Effector memory CD8-positive, alpha-beta T cell (primary cell): ENCODE data around the gene SMYD3.
"Not testable (repeated sequence)": the region's sequence is repeated elsewhere in the genome, so short reads cannot be mapped to it uniquely, and the experiment has no call there.

Source experiments
- ATAC-seq: fragments of 150-1000 bp; cut with Tn5 transposase; replicated peaks from 2 replicates; pipeline ENCODE4 v1.10.0; 2021; ENCODE audit warnings: mild to moderate bottlenecking, moderate library complexity
- DNase-seq, 3 experiments: peaks; one replicate each; pipeline ENCODE4 v3.0.0; 2021
- H3K27ac Mint-ChIP-seq, 2 donors: one replicate each; pipeline ENCODE4 v1.8.0; 2022; ENCODE audit warnings: mild to moderate bottlenecking in 2 of 2, mixed read lengths in 2 of 2, moderate library complexity in 2 of 2
- H3K27me3 Mint-ChIP-seq, 2 donors: one replicate each; pipeline ENCODE4 v1.8.0; 2022; ENCODE audit warnings: mixed read lengths in 2 of 2
- H3K36me3 Mint-ChIP-seq: one replicate; pipeline ENCODE4 v1.8.0; 2022; ENCODE audit warnings: mild to moderate bottlenecking, moderate library complexity, mixed read lengths; ENCODE audit not compliant: insufficient read depth
- H3K4me1 Mint-ChIP-seq, 2 donors: one replicate each; pipeline ENCODE4 v1.8.0; 2022; ENCODE audit warnings: low read depth in 2 of 2, mixed read lengths in 2 of 2
- H3K4me3 Mint-ChIP-seq, 2 donors: one replicate each; pipeline ENCODE4 v1.8.0; 2022; ENCODE audit warnings: mild to moderate bottlenecking in 2 of 2, mixed read lengths in 2 of 2, moderate library complexity in 2 of 2
- H3K9me3 Mint-ChIP-seq, 2 donors: one replicate each; pipeline ENCODE4 v1.8.0; 2022; ENCODE audit warnings: mixed read lengths in 2 of 2

SMYD3 gene

DNA sequence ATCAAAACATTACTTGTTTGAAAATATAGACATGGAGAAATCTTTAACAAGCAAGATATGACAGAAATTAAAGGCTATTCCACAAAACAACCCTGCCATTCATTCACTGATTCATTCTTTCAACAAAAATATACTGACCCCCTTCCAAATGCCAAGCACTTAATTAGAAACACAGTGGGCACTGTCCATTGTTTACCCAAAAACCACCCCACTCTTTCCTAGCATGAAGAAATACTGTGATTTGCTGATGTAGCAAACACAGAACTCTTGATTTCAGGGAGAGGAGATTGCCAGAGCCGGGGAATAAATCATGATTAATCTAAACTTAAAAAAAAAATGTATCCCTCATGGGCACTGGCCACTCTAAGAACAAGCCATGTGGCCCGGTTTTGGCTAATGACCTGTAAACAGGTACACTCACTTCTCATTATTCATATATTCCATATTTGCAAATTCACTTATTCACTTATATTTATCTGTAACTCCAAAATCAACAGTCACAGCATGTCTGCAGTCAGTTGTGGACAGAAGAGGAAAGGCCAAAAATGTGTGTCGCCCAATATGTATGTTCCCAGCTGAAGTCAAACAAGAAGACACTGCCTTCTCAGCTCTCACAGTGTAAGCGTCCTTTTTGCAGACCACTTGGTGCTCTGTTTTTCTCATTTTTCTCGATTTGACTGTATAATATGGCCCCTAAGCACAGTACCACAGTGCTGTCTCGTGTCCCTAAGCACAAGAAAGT lies 133.1 kb downstream of the SMYD3 start:
- ATAC-seq: no peak
- Mint-ChIP-seq H3K36me3 (no peaks in the 10 kb centered on the region), H3K4me3 (no peak overlapping the region), H3K4me1 (peaks cover 3 to 5% of the 10 kb centered on the region in 2 donors), H3K9me3 (no peaks in the 10 kb centered on the region), H3K27me3 (no peaks in the 10 kb centered on the region), H3K27ac (no peak overlapping the region)
- no peak for DNase-seq

DNA sequence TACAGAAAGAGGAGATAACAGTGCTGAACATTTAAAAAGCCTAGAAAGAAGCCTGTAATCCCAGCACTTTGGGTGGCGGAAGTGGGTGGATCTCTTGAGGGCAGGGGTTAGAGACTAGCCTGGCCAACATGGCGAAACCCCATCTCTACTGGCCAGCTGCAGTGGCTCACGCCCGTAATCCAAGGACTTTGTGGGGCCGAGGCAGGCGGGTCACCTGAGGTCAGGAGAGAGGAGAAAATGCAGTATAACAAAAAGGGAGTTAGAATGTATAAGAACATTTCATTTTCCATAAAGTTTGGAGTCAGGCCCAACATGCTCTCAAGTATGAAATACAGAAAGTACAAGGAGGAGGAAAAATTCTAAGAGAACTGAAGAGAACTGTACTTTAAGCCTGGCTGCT lies 134.5 kb downstream of the SMYD3 start:
- H3K27me3 Mint-ChIP-seq: no peaks in the 10 kb centered on the region
- no peak for ATAC-seq
- no peaks in the 10 kb centered on the region for H3K9me3 Mint-ChIP-seq
- no peak for DNase-seq
- no peak overlapping the region for H3K4me3 Mint-ChIP-seq
- no peak overlapping the region for H3K27ac Mint-ChIP-seq
- no peaks in the 10 kb centered on the region for H3K36me3 Mint-ChIP-seq
- H3K4me1 Mint-ChIP-seq: peaks cover 3 to 5% of the 10 kb centered on the region in 2 donors

DNA sequence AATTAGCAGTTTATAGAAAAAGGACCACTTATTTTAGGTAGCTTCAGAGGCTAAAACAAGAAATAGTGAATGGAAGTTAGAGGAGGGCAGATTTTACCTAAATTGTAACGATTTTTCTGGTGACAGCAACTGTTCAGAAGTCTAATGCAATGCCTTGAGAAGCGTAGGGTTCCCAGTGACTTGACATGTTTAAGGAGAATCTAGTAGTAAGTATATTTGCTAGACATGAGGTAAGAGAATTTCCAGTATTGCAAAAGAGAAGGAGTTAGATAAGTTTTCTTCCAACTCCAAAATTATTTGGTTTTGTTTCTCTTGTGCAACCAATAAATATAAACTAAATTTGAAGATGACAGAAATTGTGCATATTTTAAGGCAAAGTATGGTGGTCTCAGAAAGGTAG lies 140.0 kb downstream of the SMYD3 start:
- ATAC-seq (no peak), DNase-seq (no peak)
- Mint-ChIP-seq H3K27ac (no peak overlapping the region), H3K27me3 (no peaks in the 10 kb centered on the region), H3K9me3 (no peaks in the 10 kb centered on the region), H3K4me1 (peaks cover 6 to 10% of the 10 kb centered on the region in 2 donors), H3K4me3 (no peak overlapping the region), H3K36me3 (no peaks in the 10 kb centered on the region)

DNA sequence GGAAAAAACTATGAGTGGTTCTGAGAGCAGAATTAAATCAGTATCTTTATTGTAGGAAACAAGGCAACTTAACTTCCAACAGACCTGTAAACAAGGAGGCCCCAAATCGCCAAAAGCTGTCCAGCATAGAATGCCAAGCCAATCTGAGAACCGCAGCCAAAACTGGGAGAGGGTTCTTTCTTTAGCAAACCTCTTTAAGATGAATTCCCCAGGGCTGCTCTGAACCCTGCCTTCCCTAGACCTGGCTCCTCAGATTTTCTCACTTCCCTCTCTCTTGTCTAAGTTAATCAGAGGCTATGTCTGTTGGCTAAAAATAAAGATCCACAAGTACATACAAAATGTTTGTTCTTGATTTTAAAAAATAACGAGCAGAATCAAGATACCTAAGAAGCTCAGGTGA lies 141.4 kb downstream of the SMYD3 start:
- Mint-ChIP-seq H3K9me3 (no peaks in the 10 kb centered on the region), H3K4me3 (no peak overlapping the region), H3K4me1 (peaks cover 8 to 12% of the 10 kb centered on the region in 2 donors), H3K36me3 (no peaks in the 10 kb centered on the region), H3K27me3 (no peaks in the 10 kb centered on the region), H3K27ac (no peak overlapping the region)
- no peak for ATAC-seq
- DNase-seq: no peak

DNA sequence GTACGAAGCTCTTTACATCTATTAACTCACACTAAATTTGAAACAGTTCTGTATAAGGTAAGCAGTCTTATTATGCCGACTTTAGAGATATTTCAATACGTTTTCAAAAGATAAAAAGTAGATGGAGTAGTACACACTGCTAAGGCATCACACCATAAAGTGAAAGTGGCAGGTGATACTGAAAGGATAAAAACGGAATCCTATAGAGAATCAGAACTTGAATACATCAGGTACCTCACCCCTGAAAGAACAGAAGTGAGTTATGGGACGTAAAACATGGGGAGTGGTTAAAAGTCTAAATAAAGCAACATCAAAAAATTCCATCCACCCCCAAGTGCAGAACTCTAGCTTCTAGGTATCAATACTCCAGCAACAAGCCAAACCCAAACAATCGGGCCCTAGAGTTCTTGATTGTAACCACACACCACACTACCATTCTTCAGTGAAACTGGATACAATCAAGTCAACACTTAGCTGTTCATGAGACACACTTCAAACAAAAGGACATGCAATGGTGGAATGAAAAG lies 142.6 kb downstream of the SMYD3 start:
- no peaks in the 10 kb centered on the region for H3K9me3 Mint-ChIP-seq
- H3K4me3 Mint-ChIP-seq: no peak overlapping the region
- H3K4me1 Mint-ChIP-seq: peaks cover 11 to 18% of the 10 kb centered on the region in 2 donors
- no peak overlapping the region for H3K27ac Mint-ChIP-seq
- ATAC-seq (no peak), DNase-seq (no peak)
- H3K36me3 Mint-ChIP-seq: no peaks in the 10 kb centered on the region
- no peaks in the 10 kb centered on the region for H3K27me3 Mint-ChIP-seq

DNA sequence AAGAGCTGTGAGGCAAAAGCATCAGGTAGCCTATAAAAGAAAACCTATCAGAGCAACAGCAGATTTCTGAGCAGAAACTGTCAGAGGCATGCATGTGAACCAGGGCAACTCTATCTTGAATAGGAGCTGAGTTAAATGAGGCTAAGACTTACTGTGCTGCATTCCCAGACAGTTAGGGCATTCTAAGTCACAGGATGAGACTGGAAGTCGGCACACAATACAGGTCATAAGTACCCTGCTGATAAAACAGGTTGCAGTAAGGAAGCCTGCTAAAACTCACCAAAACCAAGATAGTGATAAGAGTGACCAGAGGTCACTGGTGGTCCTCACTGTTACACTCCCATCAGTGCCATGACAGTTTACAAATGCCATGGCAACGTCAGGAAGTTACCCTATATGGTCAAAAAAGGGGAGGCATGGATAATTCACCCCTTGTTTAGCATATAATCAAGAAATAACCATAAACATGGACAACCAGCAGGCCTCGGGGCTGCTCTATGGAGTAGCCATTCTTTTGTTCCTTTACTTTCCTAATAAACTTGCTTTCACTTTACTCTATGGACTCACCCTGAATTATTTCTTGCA lies 150.0 kb downstream of the SMYD3 start:
- H3K36me3 Mint-ChIP-seq: not testable (repeated sequence)

DNA sequence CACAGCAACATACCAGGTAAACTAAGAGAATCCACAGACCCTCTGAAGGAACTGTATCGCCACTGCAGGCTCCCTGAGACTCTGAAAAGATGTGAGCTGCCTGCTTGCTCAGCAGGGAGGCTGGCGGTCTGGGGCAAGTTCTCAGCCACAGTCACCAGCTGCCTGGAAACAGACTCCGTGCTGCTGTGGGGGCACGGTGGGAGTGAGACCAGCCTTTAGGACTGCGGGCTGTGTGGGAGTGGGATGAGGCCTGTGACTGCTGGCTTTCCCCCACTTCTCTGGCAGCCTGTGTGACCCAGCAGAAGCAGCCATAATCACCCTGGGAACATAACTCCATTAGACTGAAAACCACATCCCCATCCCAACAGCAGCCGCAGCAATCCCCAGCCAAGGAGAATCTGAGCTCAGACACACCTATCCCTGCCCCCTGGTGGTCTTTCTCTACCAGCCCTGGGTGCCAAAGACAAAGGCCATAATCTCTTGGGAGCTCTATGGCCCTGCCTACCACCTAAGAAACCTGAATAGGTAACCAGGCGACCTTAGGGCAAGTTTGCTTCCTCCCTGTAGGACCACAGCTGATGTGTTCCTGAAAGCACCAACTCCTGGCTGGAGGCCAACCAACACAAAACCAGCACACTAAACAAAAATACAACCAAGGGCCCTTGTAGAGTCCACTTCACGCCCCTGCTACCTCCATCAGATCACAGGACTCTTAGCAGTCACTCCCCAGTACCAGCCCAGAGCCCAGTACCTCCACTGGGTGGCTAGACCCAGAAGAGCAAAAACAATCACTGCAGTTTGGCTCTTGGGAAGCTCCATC lies 151.5 kb downstream of the SMYD3 start:
- DNase-seq (no peak), ATAC-seq (no peak)
- no peak overlapping the region for H3K27ac Mint-ChIP-seq
- no peaks in the 10 kb centered on the region for H3K27me3 Mint-ChIP-seq
- H3K36me3 Mint-ChIP-seq: peaks cover 3% of the 10 kb centered on the region
- H3K9me3 Mint-ChIP-seq: peaks cover 0 to 6% of the 10 kb centered on the region in 2 donors
- H3K4me1 Mint-ChIP-seq: peaks cover 12 to 21% of the 10 kb centered on the region in 2 donors
- no peak overlapping the region for H3K4me3 Mint-ChIP-seq

More for the DNA sequence above, 150.0 kb downstream of the SMYD3 start:
- not testable (repeated sequence) for ATAC-seq, H3K9me3 Mint-ChIP-seq, DNase-seq, H3K27me3 Mint-ChIP-seq, H3K27ac Mint-ChIP-seq, H3K4me3 Mint-ChIP-seq
- H3K4me1 Mint-ChIP-seq: peaks cover 15 to 24% of the 10 kb centered on the region in 2 donors

DNA sequence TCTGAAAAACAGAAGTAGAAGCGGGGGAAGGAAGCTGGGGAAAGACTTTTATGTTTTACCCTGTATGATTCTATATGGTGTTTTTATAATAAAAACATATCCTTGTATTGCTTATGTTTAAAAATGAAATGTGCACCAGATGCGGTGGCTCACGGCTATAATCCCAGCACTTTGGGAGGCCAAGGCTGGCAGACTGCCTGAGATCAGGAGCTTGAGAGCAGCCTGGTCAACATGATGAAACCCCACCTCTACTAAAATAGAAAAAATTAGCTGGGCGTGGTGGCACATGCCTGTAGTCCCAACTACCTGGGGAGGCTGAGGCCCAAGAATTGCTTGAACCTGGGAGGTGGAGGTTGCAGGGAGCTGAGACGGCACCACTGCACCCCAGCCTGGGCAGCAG lies 155.4 kb downstream of the SMYD3 start:
- H3K27me3 Mint-ChIP-seq: no peaks in the 10 kb centered on the region
- H3K27ac Mint-ChIP-seq: no peak overlapping the region
- no peak for DNase-seq
- H3K9me3 Mint-ChIP-seq: no peaks in the 10 kb centered on the region
- no peak overlapping the region for H3K4me3 Mint-ChIP-seq
- H3K4me1 Mint-ChIP-seq: peaks cover 6 to 8% of the 10 kb centered on the region in 2 donors
- ATAC-seq: no peak
- H3K36me3 Mint-ChIP-seq: peaks cover 3% of the 10 kb centered on the region

DNA sequence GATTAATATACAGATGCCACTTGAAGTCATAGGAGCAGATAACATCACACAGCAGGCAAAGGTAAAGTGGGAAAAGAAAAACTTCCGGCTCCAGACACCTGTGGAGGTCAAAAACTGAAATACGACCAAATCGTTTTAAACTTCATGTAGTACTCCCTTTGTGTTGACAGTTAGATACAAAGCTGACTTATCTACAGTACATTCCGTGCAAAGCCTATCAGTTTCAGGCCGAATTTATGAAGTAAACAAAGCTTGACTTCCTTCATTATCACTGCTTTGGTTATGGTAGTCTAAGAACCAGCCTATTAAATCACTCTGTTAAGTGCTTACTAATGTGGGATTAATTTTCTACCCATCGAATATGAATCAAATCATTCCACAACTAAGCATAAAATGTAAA lies 156.3 kb downstream of the SMYD3 start:
- H3K36me3 Mint-ChIP-seq: peaks cover 3% of the 10 kb centered on the region
- DNase-seq (no peak), ATAC-seq (no peak)
- no peaks in the 10 kb centered on the region for H3K27me3 Mint-ChIP-seq
- no peak overlapping the region for H3K27ac Mint-ChIP-seq
- no peak overlapping the region for H3K4me3 Mint-ChIP-seq
- H3K9me3 Mint-ChIP-seq: no peaks in the 10 kb centered on the region
- peaks cover 0 to 2% of the 10 kb centered on the region in 2 donors for H3K4me1 Mint-ChIP-seq

DNA sequence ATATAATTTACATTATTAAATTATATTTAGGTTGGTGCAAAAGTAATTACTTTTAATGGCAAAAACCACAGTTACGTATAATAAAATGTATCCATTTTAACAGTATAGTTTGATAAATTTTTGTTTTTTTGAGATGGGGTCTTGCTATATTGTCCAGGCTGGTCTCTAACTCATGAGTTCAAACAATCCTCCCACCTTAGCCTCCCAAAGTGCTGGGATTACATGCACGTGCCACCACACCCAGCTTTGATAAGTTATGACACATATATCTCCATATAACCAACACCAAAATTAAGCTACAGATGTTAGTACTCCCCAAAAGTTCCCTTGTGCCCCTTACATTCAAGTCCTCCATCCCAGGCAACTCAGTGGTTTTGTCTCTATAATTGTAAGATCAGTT lies 163.1 kb downstream of the SMYD3 start:
- H3K27ac Mint-ChIP-seq: no peak overlapping the region
- no peak for DNase-seq
- H3K4me1 Mint-ChIP-seq: peaks cover 4 to 14% of the 10 kb centered on the region in 2 donors
- peaks cover 0 to 4% of the 10 kb centered on the region in 2 donors for H3K9me3 Mint-ChIP-seq
- no peaks in the 10 kb centered on the region for H3K27me3 Mint-ChIP-seq
- no peak for ATAC-seq
- no peak overlapping the region for H3K4me3 Mint-ChIP-seq
- H3K36me3 Mint-ChIP-seq: no peaks in the 10 kb centered on the region

DNA sequence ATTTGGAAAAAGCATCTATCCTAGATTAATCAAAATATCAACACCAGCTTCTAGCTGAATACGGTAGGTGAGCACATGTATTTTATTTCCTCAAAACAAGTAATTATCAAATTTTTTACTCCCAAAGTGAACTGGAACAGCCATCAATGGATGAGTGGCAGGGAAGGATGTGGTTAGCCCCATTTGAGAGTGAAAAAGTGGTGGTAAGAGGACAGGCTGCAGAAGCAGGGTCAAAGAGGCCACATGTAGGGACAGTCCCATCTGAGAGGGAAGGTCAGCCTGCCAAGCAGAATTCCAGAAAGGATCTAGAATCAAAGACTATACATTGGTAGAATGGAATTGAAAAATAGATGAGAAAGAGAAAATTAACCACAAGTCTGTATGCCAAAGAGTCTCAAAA lies 163.8 kb downstream of the SMYD3 start:
- no peak overlapping the region for H3K4me3 Mint-ChIP-seq
- peaks cover 4 to 14% of the 10 kb centered on the region in 2 donors for H3K4me1 Mint-ChIP-seq
- H3K27me3 Mint-ChIP-seq: no peaks in the 10 kb centered on the region
- H3K27ac Mint-ChIP-seq: no peak overlapping the region
- no peaks in the 10 kb centered on the region for H3K36me3 Mint-ChIP-seq
- DNase-seq (no peak), ATAC-seq (no peak)
- peaks cover 0 to 4% of the 10 kb centered on the region in 2 donors for H3K9me3 Mint-ChIP-seq

DNA sequence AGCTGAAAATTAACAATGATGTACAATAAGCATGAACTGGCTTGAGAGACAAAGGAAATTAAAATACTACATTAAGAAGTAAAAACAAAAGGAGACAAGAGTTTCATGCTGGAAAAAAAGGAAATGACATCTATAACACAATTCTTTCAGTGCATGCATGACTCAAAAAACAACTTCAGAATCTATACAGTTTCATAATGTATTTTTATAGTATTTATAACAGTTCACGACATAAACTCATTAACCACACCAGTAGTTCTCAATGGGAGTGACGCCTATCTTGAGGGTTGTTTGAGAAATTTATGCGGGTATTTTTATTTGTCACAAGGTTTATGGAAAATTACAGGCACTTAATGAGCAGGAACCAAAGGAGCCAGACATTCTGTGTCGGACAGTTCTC lies 168.5 kb downstream of the SMYD3 start:
- Mint-ChIP-seq H3K4me1 (peaks cover 6 to 8% of the 10 kb centered on the region in 2 donors), H3K27ac (no peak overlapping the region), H3K4me3 (no peak overlapping the region), H3K36me3 (no peaks in the 10 kb centered on the region), H3K27me3 (no peaks in the 10 kb centered on the region), H3K9me3 (no peaks in the 10 kb centered on the region)
- DNase-seq (no peak), ATAC-seq (no peak)

DNA sequence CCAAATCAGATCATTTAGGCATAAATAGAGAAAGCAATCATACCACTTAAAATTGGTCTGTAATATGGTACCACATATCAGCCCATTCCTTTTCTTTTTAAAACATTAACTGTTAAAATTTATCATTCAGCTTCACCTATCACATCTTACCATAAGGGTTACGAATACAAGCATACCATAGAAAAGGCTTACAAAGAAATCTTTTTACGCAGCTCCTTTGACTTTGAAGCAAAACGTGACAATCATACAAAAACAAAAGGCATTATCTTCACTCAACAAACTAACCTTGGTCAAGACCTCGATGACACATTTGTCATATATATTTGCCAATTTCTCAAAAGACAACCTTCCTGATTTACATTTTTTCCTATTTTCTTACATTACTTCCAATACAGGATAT lies 169.0 kb downstream of the SMYD3 start:
- no peak for DNase-seq
- no peaks in the 10 kb centered on the region for H3K27me3 Mint-ChIP-seq
- no peak overlapping the region for H3K27ac Mint-ChIP-seq
- ATAC-seq: no peak
- no peaks in the 10 kb centered on the region for H3K9me3 Mint-ChIP-seq
- peaks cover 3 to 8% of the 10 kb centered on the region in 2 donors for H3K4me1 Mint-ChIP-seq
- H3K36me3 Mint-ChIP-seq: no peaks in the 10 kb centered on the region
- H3K4me3 Mint-ChIP-seq: no peak overlapping the region
